Stimulated activated CD8-positive, alpha-beta memory T cell treated with anti-CD3 and anti-CD28 coated beads, Interleukin-12 subunit alpha, Interleukin-12 subunit beta, amount 100 ng/mL, for 24 hours (primary cell): ENCODE data around the gene HOXB3.
"Not testable (repeated sequence)": the region's sequence is repeated elsewhere in the genome, so short reads cannot be mapped to it uniquely, and the experiment has no call there.

ENCODE experiments used
- DNase-seq: peaks from one replicate; pipeline ENCODE4 v3.0.0-alpha.2; 2020; ENCODE audit errors: extremely low read depth

The HOXB3 gene

GRCh38 chr17:48526608-48527546 is 63.2 kb downstream of the HOXB3 start:
- no peak for DNase-seq

GRCh38 chr17:48523010-48523409 is 67.0 kb downstream of the HOXB3 start:
- DNase-seq: no peak

- no peak for DNase-seq
These were observed 67.9 kb downstream of the HOXB3 start for GRCh38 chr17:48522031-48522653.

DNA sequence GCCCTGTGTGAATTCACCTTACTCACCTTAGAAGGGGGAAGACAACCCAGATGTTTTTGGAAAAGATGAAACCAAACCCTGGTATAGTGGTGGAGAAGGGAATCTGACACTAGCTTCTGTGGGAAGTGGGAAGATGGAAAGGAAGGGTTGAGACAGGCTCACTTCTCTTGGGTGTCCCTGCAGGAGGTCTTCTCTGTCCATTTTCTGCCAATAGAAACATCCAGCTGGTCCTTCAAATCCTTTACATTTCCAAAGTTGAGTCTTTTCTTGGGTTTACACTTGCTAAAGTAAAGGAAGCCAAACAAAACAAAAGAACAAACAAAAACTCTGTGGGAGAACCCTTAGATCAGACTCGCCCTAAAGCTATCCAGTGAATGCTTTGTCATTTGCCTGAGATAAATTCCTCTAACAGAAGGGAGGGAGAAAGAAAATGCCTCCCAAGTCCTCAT is 69.4 kb downstream of the HOXB3 start:
- no peak for DNase-seq

GRCh38 chr17:48519427-48519826 is 70.6 kb downstream of the HOXB3 start:
- DNase-seq: no peak

DNA sequence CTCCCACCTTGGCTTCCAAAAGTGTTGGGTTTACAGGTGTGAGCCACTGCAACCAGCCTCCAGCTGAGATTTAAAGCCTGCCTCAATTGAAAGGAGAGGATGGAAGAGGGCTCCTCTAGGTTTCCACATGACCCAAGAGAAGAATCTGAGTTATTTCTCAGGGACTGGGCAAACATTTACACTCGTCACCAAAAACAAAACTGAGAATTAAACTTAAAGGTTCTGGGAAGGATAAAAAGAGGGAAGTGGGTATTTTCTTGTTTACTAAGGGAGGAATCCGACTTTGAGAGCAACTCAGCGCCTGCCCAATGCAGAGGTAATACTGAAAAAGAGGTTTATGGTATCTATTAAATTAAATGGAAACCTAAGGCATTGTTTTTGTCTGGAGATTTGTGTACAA is 72.6 kb downstream of the HOXB3 start:
- no peak for DNase-seq

- no peak for DNase-seq
These were observed 73.8 kb downstream of the HOXB3 start for GRCh38 chr17:48515925-48516900.

DNA sequence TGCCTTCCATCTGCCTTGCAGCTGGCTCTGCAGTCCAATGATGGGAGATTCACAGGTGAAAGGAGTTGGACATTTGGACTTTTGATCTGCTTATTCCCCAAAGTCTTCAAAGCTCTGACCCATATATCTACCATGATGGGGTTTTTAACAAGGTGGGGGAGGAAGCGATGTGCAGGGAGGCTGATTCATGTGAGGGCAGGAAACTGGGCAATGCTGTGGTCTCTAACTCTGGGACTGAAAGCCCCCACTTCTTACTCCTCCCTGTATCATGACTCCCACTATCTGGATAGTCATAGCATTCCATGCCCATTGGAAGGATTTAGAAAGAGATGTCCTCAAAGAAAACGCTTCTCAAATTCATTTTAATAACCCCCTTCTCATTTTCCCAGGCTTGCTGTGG is 75.6 kb downstream of the HOXB3 start:
- no peak for DNase-seq

DNA sequence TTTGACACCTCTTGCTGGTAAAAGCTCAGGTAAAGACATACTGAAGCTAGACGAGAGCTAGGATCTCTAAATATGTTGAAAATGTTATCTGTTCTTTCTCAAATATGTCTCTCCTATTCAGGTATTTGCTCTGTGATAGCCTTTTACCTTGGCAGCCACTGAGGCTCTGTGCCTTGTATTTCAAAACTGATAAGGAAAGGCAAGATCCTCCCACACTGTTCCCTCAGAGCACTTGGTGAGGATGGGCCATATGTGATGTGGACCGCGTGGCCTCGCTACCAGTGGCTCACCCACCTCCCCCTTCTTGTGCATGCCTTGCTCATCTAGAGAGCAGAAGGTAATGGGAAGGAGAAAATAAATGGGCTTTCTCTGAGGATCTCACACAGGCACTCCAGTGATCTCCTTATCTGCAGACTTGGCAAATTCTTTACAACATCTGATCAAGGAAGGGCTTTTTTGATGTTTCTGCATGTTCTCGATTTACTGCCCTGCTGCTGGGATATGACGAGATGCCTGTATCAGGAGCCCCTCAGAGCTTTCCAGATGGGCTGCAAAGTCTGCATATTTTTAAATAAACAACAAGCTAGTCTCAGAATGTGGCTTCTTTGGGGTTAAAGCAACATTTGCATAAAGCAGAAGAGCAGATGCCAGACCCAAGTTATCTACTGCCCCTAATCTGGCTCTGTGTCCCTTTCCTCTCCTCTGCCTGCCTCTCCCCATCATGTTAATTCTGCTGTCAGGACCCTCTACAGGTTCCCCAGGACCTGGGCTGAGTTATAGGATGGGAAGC is 76.2 kb downstream of the HOXB3 start:
- no peak for DNase-seq

DNA sequence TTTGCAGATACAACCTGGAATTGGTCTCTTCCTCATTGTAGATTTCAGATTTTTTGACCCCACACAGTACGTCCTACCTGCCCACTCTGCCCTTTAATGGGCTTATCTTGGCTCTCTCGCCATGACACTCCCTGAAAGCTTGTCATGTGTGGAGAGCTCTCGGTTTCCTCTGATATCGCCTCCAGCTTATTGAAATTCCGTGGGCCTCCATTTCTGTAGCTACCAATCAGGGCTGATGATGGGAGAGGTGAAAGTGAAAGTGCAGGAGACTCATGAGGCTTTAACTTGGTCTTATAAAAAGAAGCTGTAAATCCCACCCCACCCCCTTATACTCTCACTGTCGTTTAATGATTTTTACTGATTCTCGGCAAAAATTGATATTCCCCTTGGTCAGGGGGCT is 76.9 kb downstream of the HOXB3 start:
- no peak for DNase-seq

GRCh38 chr17:48510761-48511604 is 79.1 kb downstream of the HOXB3 start:
- DNase-seq: no peak

GRCh38 chr17:48510381-48510760 is 79.7 kb downstream of the HOXB3 start:
- no peak for DNase-seq

- DNase-seq: not testable (repeated sequence)
These were observed 80.3 kb downstream of the HOXB3 start for GRCh38 chr17:48509708-48510107.

DNA sequence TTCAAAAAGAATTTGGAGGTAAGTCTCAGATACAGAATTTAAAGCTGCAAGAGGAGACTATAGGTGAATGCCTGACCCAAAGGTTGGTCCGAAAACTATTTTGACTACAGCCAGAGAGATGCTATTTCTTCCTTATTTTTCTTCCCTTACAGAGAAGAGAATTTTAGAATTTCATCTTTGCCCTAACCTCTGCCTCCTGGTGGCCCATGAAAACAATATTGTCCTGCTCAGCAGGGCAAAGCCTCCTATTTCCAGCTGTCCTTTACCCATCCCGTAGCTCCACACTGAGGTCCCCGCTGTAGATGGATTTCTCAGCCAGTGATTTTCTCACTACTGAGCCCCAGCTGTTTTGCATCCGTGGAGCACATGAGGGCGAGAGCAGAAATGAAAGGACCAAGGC is 83.8 kb downstream of the HOXB3 start:
- DNase-seq: no peak

DNA sequence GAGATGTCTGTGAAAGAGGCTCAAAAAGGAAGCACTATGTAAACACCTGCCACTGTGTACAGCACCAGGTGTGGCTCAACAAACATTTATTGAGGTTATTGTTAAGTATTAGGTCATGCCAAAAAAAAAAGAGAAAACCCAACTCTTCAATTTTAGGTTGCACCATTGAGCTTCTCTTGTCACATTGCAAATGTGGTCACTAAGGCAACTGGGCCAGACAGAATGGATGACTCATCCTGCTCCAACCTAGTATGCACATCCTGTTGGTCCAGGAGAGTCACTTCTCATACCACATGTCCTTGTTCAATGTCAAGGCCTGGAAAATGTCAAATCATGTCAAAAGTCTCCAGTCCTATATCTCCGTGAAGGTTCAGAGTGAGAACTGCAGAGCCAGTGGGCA is 84.3 kb downstream of the HOXB3 start:
- no peak for DNase-seq

GRCh38 chr17:48504953-48505352 is 85.1 kb downstream of the HOXB3 start:
- DNase-seq: no peak

DNA sequence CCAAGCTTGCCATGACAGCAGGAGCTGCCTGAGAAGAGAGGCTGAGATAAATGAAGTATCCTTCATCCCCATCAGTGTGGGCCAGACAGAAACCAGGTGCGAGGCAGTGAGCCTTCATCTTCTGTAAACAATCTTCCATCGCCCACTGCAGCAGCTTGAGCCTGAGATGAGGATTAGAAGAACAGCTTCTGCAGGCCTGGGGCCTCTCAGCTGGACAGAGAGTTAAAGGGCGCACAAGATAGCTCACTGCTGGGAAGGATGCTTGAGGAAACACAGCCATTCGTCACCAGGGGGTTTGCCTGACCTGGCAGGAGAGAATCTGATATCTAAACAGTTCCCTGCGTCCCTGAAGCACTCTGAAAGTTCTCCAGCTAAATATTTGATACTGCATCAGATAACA is 86.3 kb downstream of the HOXB3 start:
- no peak for DNase-seq

GRCh38 chr17:48502901-48503300 is 87.1 kb downstream of the HOXB3 start:
- no peak for DNase-seq

GRCh38 chr17:48502312-48502711 is 87.7 kb downstream of the HOXB3 start:
- no peak for DNase-seq
